OCI-LY3 (cell line): ENCODE measurements around the gene CPED1.

Experiments used
- EZH2phosphoT487 ChIP-seq: fragments of 200-600 bp; shearing (Covaris generic); IDR thresholded peaks from 2 replicates; pipeline ENCODE4 v1.6.1; 2018; ENCODE audit warnings: antibody characterized with exemption, mixed run types, low read depth
- TF ChIP-seq, protein P1 (sequence below): fragments of 200-600, 300-600 bp; sonication (generic); IDR thresholded peaks from 2 replicates; pipeline ENCODE4 v1.5.1; 2014; ENCODE audit warnings: antibody characterized with exemption, low read length, low read depth

DNA sequence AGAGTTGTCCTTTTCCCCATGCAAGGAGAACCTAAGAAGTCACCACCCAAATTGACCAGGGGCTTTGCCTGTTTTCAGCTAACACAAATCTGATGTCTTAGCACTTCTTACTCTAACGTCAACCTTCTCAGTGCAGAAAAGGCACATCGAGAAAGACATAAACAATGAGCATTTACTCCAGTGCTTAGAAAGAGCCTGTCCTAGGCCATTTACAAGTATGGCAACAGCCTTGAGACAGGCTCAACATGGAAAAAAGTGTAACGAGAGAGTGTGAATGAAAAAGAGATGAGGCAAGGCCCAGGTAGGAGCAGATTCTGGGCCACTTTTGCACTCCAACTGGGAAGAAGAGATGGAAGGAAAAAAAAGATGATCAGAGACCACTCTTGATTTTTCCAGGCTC is 54.4 kb downstream of the CPED1 start:
- TF ChIP-seq, protein P1, sequence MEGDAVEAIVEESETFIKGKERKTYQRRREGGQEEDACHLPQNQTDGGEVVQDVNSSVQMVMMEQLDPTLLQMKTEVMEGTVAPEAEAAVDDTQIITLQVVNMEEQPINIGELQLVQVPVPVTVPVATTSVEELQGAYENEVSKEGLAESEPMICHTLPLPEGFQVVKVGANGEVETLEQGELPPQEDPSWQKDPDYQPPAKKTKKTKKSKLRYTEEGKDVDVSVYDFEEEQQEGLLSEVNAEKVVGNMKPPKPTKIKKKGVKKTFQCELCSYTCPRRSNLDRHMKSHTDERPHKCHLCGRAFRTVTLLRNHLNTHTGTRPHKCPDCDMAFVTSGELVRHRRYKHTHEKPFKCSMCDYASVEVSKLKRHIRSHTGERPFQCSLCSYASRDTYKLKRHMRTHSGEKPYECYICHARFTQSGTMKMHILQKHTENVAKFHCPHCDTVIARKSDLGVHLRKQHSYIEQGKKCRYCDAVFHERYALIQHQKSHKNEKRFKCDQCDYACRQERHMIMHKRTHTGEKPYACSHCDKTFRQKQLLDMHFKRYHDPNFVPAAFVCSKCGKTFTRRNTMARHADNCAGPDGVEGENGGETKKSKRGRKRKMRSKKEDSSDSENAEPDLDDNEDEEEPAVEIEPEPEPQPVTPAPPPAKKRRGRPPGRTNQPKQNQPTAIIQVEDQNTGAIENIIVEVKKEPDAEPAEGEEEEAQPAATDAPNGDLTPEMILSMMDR = no peak
- TF ChIP-seq EZH2phosphoT487 = no peak
